ENCODE measurements around the gene LY6G6D.

DNA sequence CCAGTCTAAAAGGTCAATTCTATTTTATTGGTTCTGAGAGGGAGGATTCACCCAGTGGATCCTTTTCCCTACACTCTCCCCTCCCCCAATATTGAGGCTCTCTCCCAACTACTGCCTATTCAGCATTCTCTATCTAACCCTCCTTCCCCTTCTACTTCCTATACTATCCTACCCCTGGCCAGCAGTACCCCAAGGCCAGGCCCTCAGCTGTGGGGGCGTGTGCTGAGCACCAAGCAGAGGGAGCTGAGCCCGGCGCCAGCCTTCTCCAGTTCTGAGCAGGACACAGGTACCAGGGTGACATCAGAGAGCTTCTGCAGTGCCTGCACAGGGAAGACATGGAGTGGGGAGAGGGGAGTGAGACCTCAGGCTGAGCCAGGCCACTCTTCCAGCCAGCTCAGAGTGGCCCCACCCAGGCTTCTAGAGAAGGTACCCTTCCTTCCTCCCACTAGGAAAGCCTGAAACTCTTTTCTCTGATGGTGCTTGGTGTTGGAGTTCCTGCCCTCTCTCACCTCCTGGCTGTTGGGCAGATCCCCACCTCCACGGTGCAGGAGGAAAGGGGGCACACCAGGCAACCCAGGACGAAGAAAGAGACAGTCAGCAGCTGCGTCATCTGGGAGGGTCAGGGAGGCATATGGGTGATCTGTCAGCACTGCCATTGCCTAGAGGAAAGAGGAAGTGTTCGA is 12.0 kb downstream of the LY6G6D start:
- TF ChIP-seq RARA (CRISPR knock-in tag; IDR thresholded peaks at IDR 0.05) (no peak), KLF12 (CRISPR knock-in tag; IDR thresholded peaks at IDR 0.05; ENCODE audit: borderline replicate concordance) (no peak), ESRRA (CRISPR knock-in tag; IDR thresholded peaks at IDR 0.05; ENCODE audit: low read depth) (no peak), ZNF142 (CRISPR knock-in tag; IDR thresholded peaks at IDR 0.05) (no peak), MXD4 (CRISPR knock-in tag; IDR thresholded peaks at IDR 0.05) (no peak), POLR2A (IDR thresholded peaks at IDR 0.05; ENCODE audit: insufficient read depth in 1 of 2, low read depth in 2 of 2, low read length in 2 of 2) (no peak), NFRKB (IDR thresholded peaks at IDR 0.05) (no peak), MTA3 (CRISPR knock-in tag; IDR thresholded peaks at IDR 0.05) (no peak), SUZ12 (IDR thresholded peaks at IDR 0.05; ENCODE audit: low read depth, low read length) (no peak), ASH2L (IDR thresholded peaks at IDR 0.05; ENCODE audit: insufficient read length, low read depth, low read length) (no peak), ETV6 (CRISPR knock-in tag; conservative IDR thresholded peaks at IDR 0.05) (no peak)
- TF ChIP-seq, protein P1, sequence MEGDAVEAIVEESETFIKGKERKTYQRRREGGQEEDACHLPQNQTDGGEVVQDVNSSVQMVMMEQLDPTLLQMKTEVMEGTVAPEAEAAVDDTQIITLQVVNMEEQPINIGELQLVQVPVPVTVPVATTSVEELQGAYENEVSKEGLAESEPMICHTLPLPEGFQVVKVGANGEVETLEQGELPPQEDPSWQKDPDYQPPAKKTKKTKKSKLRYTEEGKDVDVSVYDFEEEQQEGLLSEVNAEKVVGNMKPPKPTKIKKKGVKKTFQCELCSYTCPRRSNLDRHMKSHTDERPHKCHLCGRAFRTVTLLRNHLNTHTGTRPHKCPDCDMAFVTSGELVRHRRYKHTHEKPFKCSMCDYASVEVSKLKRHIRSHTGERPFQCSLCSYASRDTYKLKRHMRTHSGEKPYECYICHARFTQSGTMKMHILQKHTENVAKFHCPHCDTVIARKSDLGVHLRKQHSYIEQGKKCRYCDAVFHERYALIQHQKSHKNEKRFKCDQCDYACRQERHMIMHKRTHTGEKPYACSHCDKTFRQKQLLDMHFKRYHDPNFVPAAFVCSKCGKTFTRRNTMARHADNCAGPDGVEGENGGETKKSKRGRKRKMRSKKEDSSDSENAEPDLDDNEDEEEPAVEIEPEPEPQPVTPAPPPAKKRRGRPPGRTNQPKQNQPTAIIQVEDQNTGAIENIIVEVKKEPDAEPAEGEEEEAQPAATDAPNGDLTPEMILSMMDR (CRISPR knock-in tag; IDR thresholded peaks at IDR 0.05): no peak
- TF ChIP-seq, protein P2, sequence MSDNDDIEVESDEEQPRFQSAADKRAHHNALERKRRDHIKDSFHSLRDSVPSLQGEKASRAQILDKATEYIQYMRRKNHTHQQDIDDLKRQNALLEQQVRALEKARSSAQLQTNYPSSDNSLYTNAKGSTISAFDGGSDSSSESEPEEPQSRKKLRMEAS (IDR thresholded peaks at IDR 0.05): no peak
- TF ChIP-seq, protein P3, sequence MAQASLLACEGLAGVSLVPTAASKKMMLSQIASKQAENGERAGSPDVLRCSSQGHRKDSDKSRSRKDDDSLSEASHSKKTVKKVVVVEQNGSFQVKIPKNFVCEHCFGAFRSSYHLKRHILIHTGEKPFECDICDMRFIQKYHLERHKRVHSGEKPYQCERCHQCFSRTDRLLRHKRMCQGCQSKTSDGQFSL (CRISPR knock-in tag; IDR thresholded peaks at IDR 0.05): no peak

All from HepG2 (cell line).